ENCODE results near the gene XPO4. TPM values are rescaled to one million over a fixed set of nuclear protein-coding genes. Genes with fewer than 3 reads are reported as not detected.

Gene XPO4
- total RNA-seq, 1 experiment from 2014 or later = 16.0 TPM

DNA sequence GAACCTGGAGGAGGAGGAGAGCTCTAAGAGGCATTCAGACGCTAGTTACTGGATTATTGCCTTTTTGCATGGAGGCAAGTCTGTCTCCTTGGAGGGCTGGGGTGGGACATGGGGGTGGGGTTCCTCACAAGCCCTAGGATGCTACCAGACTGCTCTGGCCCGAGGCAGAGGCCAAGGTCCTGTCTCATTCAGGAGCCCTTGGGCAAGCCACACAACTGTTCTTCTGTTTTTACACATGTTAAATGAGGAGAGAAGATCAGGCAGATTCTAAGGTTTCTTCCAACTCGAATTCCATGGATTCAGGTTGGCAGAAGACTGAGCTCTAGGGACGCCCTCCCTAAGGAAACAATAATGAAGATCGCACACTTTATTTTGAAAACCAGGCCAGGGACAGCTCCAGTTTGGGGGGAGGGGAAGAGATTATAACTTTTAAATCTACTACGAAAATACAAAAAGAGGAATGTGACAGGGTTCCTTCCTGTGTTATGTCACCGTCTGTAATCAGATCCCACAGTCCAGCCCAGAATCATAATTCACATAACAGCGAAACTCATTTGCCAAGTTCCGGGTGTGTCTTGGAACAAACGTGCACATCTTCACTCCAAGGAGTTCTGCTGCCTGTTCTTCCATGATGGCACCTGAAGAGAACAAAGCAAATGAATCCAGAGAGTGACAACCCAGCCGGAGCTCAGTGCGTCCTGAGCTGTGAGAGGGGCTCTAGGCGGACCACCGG, 173.8 kb downstream of the XPO4 start:
- DNase-seq (ENCODE audit: low read depth) = no peak

DNA sequence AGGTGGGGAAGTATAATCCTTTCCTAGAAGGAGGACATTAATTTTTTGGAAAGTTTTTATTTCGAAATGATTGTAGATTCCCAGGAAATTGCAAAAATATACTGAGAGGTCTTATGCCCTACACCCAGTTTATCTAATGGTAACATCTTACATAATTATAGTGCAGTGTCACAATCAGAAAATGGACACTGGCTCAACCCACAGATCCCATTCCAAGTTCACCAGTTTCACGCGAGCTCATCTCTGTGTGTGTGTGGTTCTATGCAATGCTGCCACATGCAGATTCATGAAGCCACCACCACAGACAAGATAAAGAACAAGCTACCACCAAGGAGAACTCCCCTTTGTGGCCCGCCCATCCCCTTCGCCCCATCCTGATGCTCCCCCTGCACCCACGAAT, 174.7 kb downstream of the XPO4 start:
- DNase-seq (ENCODE audit: low read depth) = no peak

Other genes with a start within 250 kb of the XPO4 start
- 0.10 and 0.12 TPM in 2 replicates for gene IL17D, start 199.0 kb downstream of the XPO4 start, total RNA-seq (2014; rRNA removed; shearing (Covaris generic))
- gene EEF1AKMT1, start 128.8 kb downstream of the XPO4 start, total RNA-seq (2014; rRNA removed; shearing (Covaris generic)) = 8.4 and 9.9 TPM in 2 replicates
- 4.4 and 4.8 TPM in 2 replicates for gene LATS2, start 158.8 kb upstream of the XPO4 start, total RNA-seq (2014; rRNA removed; shearing (Covaris generic))
- 74.6 and 77.4 TPM in 2 replicates for gene SAP18, start 237.4 kb upstream of the XPO4 start, total RNA-seq (2014; rRNA removed; shearing (Covaris generic))

Measured in RPMI7951 (cell line).